Measurements from ENCODE around the gene TMBIM4.
A peak's percentile ranks its signal among the peaks of the same experiment; 100 is the strongest.

TMBIM4 gene

GRCh38 chr12:66087365-66087943 is 82.3 kb downstream of the TMBIM4 start:
- H3K27ac ChIP-seq: no peak overlapping the region
- TF ChIP-seq ZFX (IDR thresholded peaks at IDR 0.05) (no peak), CTCF (conservative IDR thresholded peaks at IDR 0.05) (peak; percentile 88)

- H3K27ac ChIP-seq: no peak overlapping the region
- TF ChIP-seq CTCF (conservative IDR thresholded peaks at IDR 0.05) (no peak), ZFX (IDR thresholded peaks at IDR 0.05) (no peak)
These were observed 83.8 kb downstream of the TMBIM4 start for GRCh38 chr12:66085998-66086397.

Measured in C4-2B (cell line).